Kasumi-1 (cell line): ENCODE results near the gene TOR2A.
"Not testable (repeated sequence)": the region's sequence is repeated elsewhere in the genome, so short reads cannot be mapped to it uniquely, and the experiment has no call there.

Experiments
- DNase-seq, 2 experiments: peaks; one replicate each; lab custom pipeline; 2025; lab: John Stamatoyannopoulos, UW

Gene TOR2A

GRCh38 chr9:127734747-127735529, at the start of gene TOR2A:
TOR2A (minus strand) TSS chr9:127735294; CDS start chr9:127735270, 24 bp downstream.
- DNase-seq = peak; percentile 94 to 95

GRCh38 chr9:127783111-127784008, 48.3 kb upstream of the TOR2A start:
- peak; percentile 98 to 99 for DNase-seq

GRCh38 chr9:127781806-127782205, 46.7 kb upstream of the TOR2A start:
- DNase-seq = no peak

GRCh38 chr9:127780909-127781308, 45.8 kb upstream of the TOR2A start:
- DNase-seq = not testable (repeated sequence)

- DNase-seq = no peak
These were observed 45.2 kb upstream of the TOR2A start for GRCh38 chr9:127780126-127780885.

GRCh38 chr9:127779136-127779981, 44.3 kb upstream of the TOR2A start:
- no peak for DNase-seq

- DNase-seq = peak; percentile 48 to 57
These were observed 43.4 kb upstream of the TOR2A start, which contains the start of gene SH2D3C for GRCh38 chr9:127778280-127779135. SH2D3C (minus strand) TSS chr9:127778666; CDS start chr9:127778627, 39 bp downstream.

GRCh38 chr9:127777368-127777980, 42.4 kb upstream of the TOR2A start:
- no peak for DNase-seq

- no peak for DNase-seq
These were observed 41.8 kb upstream of the TOR2A start for GRCh38 chr9:127776924-127777289.

- DNase-seq = peak; percentile 79 to 84
These were observed 41.3 kb upstream of the TOR2A start for GRCh38 chr9:127776195-127776923.

- no peak for DNase-seq
These were observed 38.9 kb upstream of the TOR2A start for GRCh38 chr9:127773981-127774380.

GRCh38 chr9:127773272-127773671, 38.2 kb upstream of the TOR2A start:
- no peak for DNase-seq

GRCh38 chr9:127772603-127773002, 37.5 kb upstream of the TOR2A start:
- DNase-seq = no peak

GRCh38 chr9:127771570-127772189, 36.6 kb upstream of the TOR2A start:
- no peak for DNase-seq

- peak; percentile 97 to 98 for DNase-seq
These were observed 35.9 kb upstream of the TOR2A start for GRCh38 chr9:127770905-127771569.

- no peak for DNase-seq
These were observed 35.5 kb upstream of the TOR2A start for GRCh38 chr9:127770583-127770904.

GRCh38 chr9:127769929-127770582, 35.0 kb upstream of the TOR2A start:
- peak; percentile 36 to 64 for DNase-seq

- DNase-seq = no peak
These were observed 34.0 kb upstream of the TOR2A start for GRCh38 chr9:127769101-127769500.
